Astrocyte of the spinal cord (primary cell): ENCODE results near the gene FBXL4.

Experiments
- DNase-seq: peaks from one replicate; pipeline ENCODE4 v3.0.0; 2011; ENCODE audit warnings: low read depth, low spot score
- H3K4me3 ChIP-seq: 2 replicates; pipeline ENCODE4 v1.5.1; 2011; ENCODE audit warnings: low read depth, mild to moderate bottlenecking, low read length, moderate library complexity
- CTCF ChIP-seq: IDR thresholded peaks from 2 replicates; pipeline ENCODE4 v1.5.1; 2012; ENCODE audit warnings: low read depth, mild to moderate bottlenecking, low read length, inconsistent platforms
- in situ Hi-C: cut with HindIII; loops from 2 replicates; pipeline ENCODE4 v1.10.0; 2017; ENCODE audit warnings: low sequenced_read_pairs

The FBXL4 gene

GRCh38 chr6:98824902-98825599, 122.7 kb downstream of the FBXL4 start:
- DNase-seq, result no peak
- no peak for TF ChIP-seq CTCF
- no peak overlapping the region for H3K4me3 ChIP-seq
- in situ Hi-C loops, result no loop called here

- in situ Hi-C loops, result no loop called here
- H3K4me3 ChIP-seq, result peak overlapping the region; percentile 34
- no peak for DNase-seq
- TF ChIP-seq CTCF, result no peak
These were observed 123.4 kb downstream of the FBXL4 start for GRCh38 chr6:98824162-98824901.

- in situ Hi-C loops, result no loop called here
- no peak for TF ChIP-seq CTCF
- DNase-seq, result no peak
- peak overlapping the region; percentile 34 for H3K4me3 ChIP-seq
These were observed 124.2 kb downstream of the FBXL4 start for GRCh38 chr6:98823428-98824161.

GRCh38 chr6:98821756-98822405, 125.9 kb downstream of the FBXL4 start:
- no peak for TF ChIP-seq CTCF
- DNase-seq, result no peak
- no peak overlapping the region for H3K4me3 ChIP-seq
- in situ Hi-C loops, result no loop called here
